SK-N-SH treated with all-trans-retinoic acid at 6 μM for 48 hours (cell line): ENCODE data around the gene ARHGAP25.

Experiments
- ATAC-seq: fragments of 200-7000 bp; cut with Tn5 transposase; 3 replicates; pipeline ENCODE4 v1.9.1; 2020; ENCODE audit warnings: mild to moderate bottlenecking, moderate library complexity
- ARNTL ChIP-seq: fragments of 450-650 bp; formaldehyde crosslinking; IDR thresholded peaks from 2 replicates; pipeline ENCODE4 v1.5.0; 2020; ENCODE audit warnings: low read depth, mild to moderate bottlenecking, moderate library complexity, borderline replicate concordance
- BACH2 ChIP-seq: fragments of 250-450 bp; sonication (Bioruptor Pico); IDR thresholded peaks from 2 replicates; pipeline ENCODE4 v1.9.0; 2021; ENCODE audit warnings: mild to moderate bottlenecking, borderline replicate concordance
- CSDC2 ChIP-seq: fragments of 250-450 bp; sonication (Bioruptor Pico); IDR thresholded peaks from 2 replicates; pipeline ENCODE4 v1.5.0; 2020; ENCODE audit warnings: mild to moderate bottlenecking, moderate library complexity
- GLIS3 ChIP-seq: fragments of 250-450 bp; sonication (Bioruptor Pico); IDR thresholded peaks from 2 replicates; pipeline ENCODE4 v1.5.0; 2020; ENCODE audit warnings: mild to moderate bottlenecking, moderate library complexity
- ISL1 ChIP-seq: fragments of 250-450 bp; sonication (Bioruptor Pico); IDR thresholded peaks from 2 replicates; pipeline ENCODE4 v2.1.2; 2022; ENCODE audit warnings: mild to moderate bottlenecking, moderate library complexity
- OSR1 ChIP-seq: fragments of 250-450 bp; sonication (Bioruptor Pico); IDR thresholded peaks from 2 replicates; pipeline ENCODE4 v1.8.0; 2022; ENCODE audit warnings: moderate library complexity, mild to moderate bottlenecking, inconsistent platforms
- PPARA ChIP-seq: fragments of 250-450 bp; sonication (Bioruptor Pico); IDR thresholded peaks from 2 replicates; pipeline ENCODE4 v1.5.0; 2020; ENCODE audit warnings: mild to moderate bottlenecking, borderline replicate concordance
- RARB ChIP-seq: fragments of 250-450 bp; sonication (Bioruptor Pico); IDR thresholded peaks from 2 replicates; pipeline ENCODE4 v1.8.0; 2021; ENCODE audit warnings: mild to moderate bottlenecking, moderate library complexity
- SNAI2 ChIP-seq: fragments of 250-450 bp; sonication (Bioruptor Pico); IDR thresholded peaks from 2 replicates; pipeline ENCODE4 v1.5.0; 2020; ENCODE audit warnings: mild to moderate bottlenecking, moderate library complexity
- ZNF565 ChIP-seq: fragments of 450-650 bp; formaldehyde crosslinking; conservative IDR thresholded peaks from 2 replicates; pipeline ENCODE4 v1.5.0; 2020; ENCODE audit warnings: low read depth, mild to moderate bottlenecking, moderate library complexity
- ZNF70 ChIP-seq: fragments of 450-650 bp; formaldehyde crosslinking; IDR thresholded peaks from 2 replicates; pipeline ENCODE4 v1.5.0; 2020; ENCODE audit warnings: mild to moderate bottlenecking, moderate library complexity
- ZNF8 ChIP-seq: fragments of 450-650 bp; formaldehyde crosslinking; IDR thresholded peaks from 2 replicates; pipeline ENCODE4 v1.5.0; 2020; ENCODE audit warnings: mild to moderate bottlenecking, moderate library complexity
- TF ChIP-seq, protein P1 (sequence below): fragments of 250-450 bp; sonication (Bioruptor Pico); IDR thresholded peaks from 2 replicates; pipeline ENCODE4 v1.5.1; 2021; ENCODE audit warnings: mild to moderate bottlenecking, moderate library complexity
- TF ChIP-seq, protein P2 (sequence below): fragments of 250-450 bp; sonication (Bioruptor Pico); IDR thresholded peaks from 2 replicates; pipeline ENCODE4 v1.5.1; 2020; ENCODE audit warnings: low read depth, mild to moderate bottlenecking, moderate library complexity
- TF ChIP-seq, protein P3 (sequence below): fragments of 250-450 bp; sonication (Bioruptor Pico); IDR thresholded peaks from 2 replicates; pipeline ENCODE4 v1.5.0; 2020; ENCODE audit warnings: mild to moderate bottlenecking, moderate library complexity
- TF ChIP-seq, protein P4 (sequence below): fragments of 250-450 bp; sonication (Bioruptor Pico); IDR thresholded peaks from 2 replicates; pipeline ENCODE4 v1.8.0; 2020; ENCODE audit warnings: mild to moderate bottlenecking, moderate library complexity, borderline replicate concordance
- TF ChIP-seq, protein P5 (sequence below): fragments of 250-450 bp; sonication (Bioruptor Pico); IDR thresholded peaks from 2 replicates; pipeline ENCODE4 v1.8.0; 2021; ENCODE audit warnings: low read depth, mild to moderate bottlenecking, moderate library complexity, borderline replicate concordance

Gene ARHGAP25

DNA sequence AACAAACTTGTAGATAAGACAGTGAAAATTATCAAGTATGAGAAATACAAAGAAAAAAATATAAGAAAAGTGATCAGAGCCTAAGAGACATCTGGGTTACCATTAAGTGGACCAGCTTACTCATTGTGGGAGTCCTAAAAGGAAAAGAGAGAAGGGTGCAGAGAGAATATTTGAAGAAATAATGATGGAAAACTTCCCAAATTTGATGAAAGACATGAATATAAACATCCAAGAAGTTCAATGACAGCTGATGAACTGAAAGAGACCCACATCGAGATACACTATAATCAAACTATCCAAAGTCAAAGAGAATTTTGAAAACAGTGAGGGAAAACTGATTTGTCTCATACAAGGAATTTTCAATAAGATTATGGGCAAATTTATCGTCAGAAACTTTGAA, 22.5 kb downstream of the ARHGAP25 start (continued):
- TF ChIP-seq, protein P1, sequence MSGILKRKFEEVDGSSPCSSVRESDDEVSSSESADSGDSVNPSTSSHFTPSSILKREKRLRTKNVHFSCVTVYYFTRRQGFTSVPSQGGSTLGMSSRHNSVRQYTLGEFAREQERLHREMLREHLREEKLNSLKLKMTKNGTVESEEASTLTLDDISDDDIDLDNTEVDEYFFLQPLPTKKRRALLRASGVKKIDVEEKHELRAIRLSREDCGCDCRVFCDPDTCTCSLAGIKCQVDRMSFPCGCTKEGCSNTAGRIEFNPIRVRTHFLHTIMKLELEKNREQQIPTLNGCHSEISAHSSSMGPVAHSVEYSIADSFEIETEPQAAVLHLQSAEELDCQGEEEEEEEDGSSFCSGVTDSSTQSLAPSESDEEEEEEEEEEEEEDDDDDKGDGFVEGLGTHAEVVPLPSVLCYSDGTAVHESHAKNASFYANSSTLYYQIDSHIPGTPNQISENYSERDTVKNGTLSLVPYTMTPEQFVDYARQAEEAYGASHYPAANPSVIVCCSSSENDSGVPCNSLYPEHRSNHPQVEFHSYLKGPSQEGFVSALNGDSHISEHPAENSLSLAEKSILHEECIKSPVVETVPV (CRISPR knock-in tag) = no peak
- TF ChIP-seq ISL1 (CRISPR knock-in tag) (no peak), SNAI2 (CRISPR knock-in tag) (no peak), PPARA (no peak), BACH2 (CRISPR knock-in tag) (no peak), GLIS3 (no peak)
- TF ChIP-seq, protein P2, sequence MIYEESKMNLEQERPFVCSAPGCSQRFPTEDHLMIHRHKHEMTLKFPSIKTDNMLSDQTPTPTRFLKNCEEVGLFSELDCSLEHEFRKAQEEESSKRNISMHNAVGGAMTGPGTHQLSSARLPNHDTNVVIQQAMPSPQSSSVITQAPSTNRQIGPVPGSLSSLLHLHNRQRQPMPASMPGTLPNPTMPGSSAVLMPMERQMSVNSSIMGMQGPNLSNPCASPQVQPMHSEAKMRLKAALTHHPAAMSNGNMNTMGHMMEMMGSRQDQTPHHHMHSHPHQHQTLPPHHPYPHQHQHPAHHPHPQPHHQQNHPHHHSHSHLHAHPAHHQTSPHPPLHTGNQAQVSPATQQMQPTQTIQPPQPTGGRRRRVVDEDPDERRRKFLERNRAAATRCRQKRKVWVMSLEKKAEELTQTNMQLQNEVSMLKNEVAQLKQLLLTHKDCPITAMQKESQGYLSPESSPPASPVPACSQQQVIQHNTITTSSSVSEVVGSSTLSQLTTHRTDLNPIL = no peak

DNA sequence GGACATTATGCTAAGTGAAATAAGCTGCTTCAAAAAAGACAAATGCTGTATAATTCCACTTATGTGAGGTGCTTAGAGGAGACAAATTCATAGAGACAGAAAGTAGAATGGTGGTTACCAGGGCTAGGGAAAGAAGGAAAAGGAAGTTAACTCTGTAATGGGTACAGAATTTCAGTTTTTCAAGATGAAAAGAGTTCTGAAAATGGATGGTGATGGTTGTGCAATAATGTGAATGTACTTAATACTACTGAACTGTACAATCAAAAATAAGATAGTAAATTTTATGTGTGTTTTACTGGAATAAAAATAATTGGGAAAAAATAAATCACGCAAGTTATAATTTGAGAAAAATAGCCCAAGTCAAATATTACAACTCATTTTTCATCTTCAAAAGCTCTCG, 27.5 kb downstream of the ARHGAP25 start:
- no peak for ATAC-seq

More for the DNA sequence above, 27.5 kb downstream of the ARHGAP25 start:
- TF ChIP-seq ZNF8 (CRISPR knock-in tag) (no peak), GLIS3 (no peak), ARNTL (CRISPR knock-in tag) (no peak), CSDC2 (CRISPR knock-in tag) (no peak), BACH2 (CRISPR knock-in tag) (no peak), ZNF565 (CRISPR knock-in tag) (no peak), RARB (CRISPR knock-in tag) (no peak), ZNF70 (CRISPR knock-in tag) (no peak), OSR1 (CRISPR knock-in tag) (no peak)
- TF ChIP-seq, protein P3, sequence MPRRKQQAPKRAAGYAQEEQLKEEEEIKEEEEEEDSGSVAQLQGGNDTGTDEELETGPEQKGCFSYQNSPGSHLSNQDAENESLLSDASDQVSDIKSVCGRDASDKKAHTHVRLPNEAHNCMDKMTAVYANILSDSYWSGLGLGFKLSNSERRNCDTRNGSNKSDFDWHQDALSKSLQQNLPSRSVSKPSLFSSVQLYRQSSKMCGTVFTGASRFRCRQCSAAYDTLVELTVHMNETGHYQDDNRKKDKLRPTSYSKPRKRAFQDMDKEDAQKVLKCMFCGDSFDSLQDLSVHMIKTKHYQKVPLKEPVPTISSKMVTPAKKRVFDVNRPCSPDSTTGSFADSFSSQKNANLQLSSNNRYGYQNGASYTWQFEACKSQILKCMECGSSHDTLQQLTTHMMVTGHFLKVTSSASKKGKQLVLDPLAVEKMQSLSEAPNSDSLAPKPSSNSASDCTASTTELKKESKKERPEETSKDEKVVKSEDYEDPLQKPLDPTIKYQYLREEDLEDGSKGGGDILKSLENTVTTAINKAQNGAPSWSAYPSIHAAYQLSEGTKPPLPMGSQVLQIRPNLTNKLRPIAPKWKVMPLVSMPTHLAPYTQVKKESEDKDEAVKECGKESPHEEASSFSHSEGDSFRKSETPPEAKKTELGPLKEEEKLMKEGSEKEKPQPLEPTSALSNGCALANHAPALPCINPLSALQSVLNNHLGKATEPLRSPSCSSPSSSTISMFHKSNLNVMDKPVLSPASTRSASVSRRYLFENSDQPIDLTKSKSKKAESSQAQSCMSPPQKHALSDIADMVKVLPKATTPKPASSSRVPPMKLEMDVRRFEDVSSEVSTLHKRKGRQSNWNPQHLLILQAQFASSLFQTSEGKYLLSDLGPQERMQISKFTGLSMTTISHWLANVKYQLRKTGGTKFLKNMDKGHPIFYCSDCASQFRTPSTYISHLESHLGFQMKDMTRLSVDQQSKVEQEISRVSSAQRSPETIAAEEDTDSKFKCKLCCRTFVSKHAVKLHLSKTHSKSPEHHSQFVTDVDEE (CRISPR knock-in tag) = no peak
- TF ChIP-seq, protein P2 = no peak
- TF ChIP-seq, protein P4, sequence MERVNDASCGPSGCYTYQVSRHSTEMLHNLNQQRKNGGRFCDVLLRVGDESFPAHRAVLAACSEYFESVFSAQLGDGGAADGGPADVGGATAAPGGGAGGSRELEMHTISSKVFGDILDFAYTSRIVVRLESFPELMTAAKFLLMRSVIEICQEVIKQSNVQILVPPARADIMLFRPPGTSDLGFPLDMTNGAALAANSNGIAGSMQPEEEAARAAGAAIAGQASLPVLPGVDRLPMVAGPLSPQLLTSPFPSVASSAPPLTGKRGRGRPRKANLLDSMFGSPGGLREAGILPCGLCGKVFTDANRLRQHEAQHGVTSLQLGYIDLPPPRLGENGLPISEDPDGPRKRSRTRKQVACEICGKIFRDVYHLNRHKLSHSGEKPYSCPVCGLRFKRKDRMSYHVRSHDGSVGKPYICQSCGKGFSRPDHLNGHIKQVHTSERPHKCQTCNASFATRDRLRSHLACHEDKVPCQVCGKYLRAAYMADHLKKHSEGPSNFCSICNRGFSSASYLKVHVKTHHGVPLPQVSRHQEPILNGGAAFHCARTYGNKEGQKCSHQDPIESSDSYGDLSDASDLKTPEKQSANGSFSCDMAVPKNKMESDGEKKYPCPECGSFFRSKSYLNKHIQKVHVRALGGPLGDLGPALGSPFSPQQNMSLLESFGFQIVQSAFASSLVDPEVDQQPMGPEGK (CRISPR knock-in tag) = no peak
- TF ChIP-seq, protein P5, sequence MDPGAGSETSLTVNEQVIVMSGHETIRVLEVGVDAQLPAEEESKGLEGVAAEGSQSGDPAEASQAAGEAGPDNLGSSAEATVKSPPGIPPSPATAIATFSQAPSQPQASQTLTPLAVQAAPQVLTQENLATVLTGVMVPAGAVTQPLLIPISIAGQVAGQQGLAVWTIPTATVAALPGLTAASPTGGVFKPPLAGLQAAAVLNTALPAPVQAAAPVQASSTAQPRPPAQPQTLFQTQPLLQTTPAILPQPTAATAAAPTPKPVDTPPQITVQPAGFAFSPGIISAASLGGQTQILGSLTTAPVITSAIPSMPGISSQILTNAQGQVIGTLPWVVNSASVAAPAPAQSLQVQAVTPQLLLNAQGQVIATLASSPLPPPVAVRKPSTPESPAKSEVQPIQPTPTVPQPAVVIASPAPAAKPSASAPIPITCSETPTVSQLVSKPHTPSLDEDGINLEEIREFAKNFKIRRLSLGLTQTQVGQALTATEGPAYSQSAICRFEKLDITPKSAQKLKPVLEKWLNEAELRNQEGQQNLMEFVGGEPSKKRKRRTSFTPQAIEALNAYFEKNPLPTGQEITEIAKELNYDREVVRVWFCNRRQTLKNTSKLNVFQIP (CRISPR knock-in tag) = no peak
- TF ChIP-seq, protein P1 (CRISPR knock-in tag) = no peak
